ENCODE data around the gene ZNF407.

DNA sequence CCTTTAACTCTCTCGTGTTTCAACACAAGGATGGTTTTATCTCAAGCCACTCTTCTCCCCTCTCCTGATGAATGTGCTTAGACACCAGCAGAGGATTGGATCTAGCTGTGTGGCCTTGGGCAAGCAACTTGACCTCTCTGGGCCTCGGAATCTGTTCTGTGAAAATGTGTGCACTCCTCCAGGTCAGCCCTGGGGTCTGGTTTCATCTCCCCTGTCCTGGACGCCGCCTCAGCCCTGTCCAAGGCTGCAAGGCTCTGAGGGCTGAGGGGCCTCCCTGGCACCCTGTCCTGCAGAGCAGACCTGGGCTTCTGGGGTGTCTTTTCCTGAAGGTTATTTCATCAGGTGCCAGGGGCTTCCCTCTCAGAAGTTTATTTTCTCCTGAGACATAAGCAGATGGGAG is 34.9 kb upstream of the ZNF407 start:
- TF ChIP-seq, protein P1, sequence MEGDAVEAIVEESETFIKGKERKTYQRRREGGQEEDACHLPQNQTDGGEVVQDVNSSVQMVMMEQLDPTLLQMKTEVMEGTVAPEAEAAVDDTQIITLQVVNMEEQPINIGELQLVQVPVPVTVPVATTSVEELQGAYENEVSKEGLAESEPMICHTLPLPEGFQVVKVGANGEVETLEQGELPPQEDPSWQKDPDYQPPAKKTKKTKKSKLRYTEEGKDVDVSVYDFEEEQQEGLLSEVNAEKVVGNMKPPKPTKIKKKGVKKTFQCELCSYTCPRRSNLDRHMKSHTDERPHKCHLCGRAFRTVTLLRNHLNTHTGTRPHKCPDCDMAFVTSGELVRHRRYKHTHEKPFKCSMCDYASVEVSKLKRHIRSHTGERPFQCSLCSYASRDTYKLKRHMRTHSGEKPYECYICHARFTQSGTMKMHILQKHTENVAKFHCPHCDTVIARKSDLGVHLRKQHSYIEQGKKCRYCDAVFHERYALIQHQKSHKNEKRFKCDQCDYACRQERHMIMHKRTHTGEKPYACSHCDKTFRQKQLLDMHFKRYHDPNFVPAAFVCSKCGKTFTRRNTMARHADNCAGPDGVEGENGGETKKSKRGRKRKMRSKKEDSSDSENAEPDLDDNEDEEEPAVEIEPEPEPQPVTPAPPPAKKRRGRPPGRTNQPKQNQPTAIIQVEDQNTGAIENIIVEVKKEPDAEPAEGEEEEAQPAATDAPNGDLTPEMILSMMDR (IDR thresholded peaks at IDR 0.05): no peak
- TF ChIP-seq POLR2A (IDR thresholded peaks at IDR 0.05): no peak

Data from adrenal gland (tissue), 5 donors.